OCI-LY3 (cell line): ENCODE results near the gene PANK4.

ENCODE experiments used
- EZH2phosphoT487 ChIP-seq: fragments of 200-600 bp; shearing (Covaris generic); IDR thresholded peaks from 2 replicates; pipeline ENCODE4 v1.6.1; 2018; ENCODE audit warnings: antibody characterized with exemption, mixed run types, low read depth
- TF ChIP-seq, protein P1 (sequence below): fragments of 200-600, 300-600 bp; sonication (generic); IDR thresholded peaks from 2 replicates; pipeline ENCODE4 v1.5.1; 2014; ENCODE audit warnings: antibody characterized with exemption, low read length, low read depth

DNA sequence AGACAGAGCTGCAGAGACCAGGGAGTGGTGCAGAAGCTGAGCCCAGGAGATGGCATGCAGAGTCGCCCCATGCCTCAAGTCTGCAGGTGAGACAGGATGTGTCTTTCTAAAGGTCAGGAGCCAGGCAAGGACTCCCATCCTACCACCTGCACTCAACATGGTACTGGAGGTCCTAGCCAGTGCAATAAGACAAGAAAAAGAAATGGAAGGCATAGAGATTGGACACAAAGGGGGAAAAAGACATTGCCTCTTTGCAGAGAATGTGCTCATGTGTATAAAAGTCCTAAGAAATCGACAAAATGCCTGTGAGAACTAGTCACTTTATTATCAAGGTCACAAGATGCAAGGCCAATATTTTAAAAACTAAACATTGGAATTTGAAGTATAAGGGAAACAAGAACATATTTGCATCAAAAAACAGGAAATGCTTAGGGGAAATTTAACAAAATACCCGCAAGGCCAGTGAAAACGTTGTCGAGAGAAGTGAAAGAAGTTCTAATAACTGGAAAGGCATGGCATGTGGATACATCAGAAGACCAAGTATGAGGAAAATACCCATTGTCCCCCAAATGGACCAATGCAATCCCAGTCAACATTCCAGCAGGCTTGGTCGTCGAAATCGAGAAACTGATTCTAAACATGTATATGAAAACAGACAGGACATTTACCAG, 47.0 kb upstream of the PANK4 start:
- TF ChIP-seq, protein P1, sequence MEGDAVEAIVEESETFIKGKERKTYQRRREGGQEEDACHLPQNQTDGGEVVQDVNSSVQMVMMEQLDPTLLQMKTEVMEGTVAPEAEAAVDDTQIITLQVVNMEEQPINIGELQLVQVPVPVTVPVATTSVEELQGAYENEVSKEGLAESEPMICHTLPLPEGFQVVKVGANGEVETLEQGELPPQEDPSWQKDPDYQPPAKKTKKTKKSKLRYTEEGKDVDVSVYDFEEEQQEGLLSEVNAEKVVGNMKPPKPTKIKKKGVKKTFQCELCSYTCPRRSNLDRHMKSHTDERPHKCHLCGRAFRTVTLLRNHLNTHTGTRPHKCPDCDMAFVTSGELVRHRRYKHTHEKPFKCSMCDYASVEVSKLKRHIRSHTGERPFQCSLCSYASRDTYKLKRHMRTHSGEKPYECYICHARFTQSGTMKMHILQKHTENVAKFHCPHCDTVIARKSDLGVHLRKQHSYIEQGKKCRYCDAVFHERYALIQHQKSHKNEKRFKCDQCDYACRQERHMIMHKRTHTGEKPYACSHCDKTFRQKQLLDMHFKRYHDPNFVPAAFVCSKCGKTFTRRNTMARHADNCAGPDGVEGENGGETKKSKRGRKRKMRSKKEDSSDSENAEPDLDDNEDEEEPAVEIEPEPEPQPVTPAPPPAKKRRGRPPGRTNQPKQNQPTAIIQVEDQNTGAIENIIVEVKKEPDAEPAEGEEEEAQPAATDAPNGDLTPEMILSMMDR: no peak
- no peak for TF ChIP-seq EZH2phosphoT487
